ENCODE measurements around the gene THPO.

DNA sequence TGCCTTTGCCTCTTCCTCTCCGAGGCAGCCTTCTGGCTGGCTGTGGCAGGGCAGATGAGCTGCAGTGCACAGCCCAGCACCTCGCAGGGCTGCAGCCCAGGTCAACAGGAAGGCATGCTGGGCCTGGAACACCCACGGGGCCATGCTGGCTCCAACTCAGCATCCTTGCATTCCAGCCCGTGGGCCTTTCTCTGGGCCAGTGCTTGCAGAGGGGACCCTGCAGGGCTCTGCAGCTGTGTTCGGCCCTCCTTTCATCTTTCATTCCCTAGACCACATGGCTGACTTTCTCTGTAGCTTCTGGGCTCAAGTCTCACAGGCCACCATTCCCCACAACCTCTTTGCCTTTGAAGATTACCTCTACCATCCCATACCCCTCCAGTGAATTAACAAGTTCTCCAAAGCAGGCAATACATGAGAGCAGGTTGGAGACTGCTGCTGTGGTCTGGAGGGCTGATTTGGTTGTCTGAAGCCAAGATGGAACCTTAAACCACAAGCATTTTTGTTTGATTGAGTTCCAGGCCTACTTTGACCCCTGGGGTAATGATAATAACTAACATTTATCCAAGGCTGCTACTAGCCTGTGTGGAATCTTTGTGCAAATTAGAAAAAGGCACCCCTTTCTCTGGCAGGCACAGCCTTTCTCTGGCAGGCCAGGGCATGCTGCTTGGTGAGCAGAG, 34.7 kb downstream of the THPO start:
- TF ChIP-seq, protein P1, sequence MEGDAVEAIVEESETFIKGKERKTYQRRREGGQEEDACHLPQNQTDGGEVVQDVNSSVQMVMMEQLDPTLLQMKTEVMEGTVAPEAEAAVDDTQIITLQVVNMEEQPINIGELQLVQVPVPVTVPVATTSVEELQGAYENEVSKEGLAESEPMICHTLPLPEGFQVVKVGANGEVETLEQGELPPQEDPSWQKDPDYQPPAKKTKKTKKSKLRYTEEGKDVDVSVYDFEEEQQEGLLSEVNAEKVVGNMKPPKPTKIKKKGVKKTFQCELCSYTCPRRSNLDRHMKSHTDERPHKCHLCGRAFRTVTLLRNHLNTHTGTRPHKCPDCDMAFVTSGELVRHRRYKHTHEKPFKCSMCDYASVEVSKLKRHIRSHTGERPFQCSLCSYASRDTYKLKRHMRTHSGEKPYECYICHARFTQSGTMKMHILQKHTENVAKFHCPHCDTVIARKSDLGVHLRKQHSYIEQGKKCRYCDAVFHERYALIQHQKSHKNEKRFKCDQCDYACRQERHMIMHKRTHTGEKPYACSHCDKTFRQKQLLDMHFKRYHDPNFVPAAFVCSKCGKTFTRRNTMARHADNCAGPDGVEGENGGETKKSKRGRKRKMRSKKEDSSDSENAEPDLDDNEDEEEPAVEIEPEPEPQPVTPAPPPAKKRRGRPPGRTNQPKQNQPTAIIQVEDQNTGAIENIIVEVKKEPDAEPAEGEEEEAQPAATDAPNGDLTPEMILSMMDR (conservative IDR thresholded peaks at IDR 0.05), result no peak
- no peak for TF ChIP-seq ZFX (IDR thresholded peaks at IDR 0.05)
